Glutamatergic neuron (in vitro differentiated cells): ENCODE results near the gene HPSE2. TPM values are rescaled to one million over a fixed set of nuclear protein-coding genes. Genes with fewer than 3 reads are reported as not detected.

Experiments used
- DNase-seq: peaks from one replicate; pipeline ENCODE4 v3.0.0; 2022
- H3K27ac Mint-ChIP-seq: one replicate; pipeline ENCODE4 v1.8.0; 2020; ENCODE audit warnings: mild to moderate bottlenecking, mixed read lengths, inconsistent platforms; ENCODE audit not compliant: unreplicated experiment
- H3K27me3 Mint-ChIP-seq: one replicate; pipeline ENCODE4 v1.8.0; 2020; ENCODE audit warnings: mild to moderate bottlenecking, moderate library complexity, mixed read lengths, inconsistent platforms; ENCODE audit not compliant: unreplicated experiment
- H3K36me3 Mint-ChIP-seq: one replicate; pipeline ENCODE4 v1.8.0; 2020; ENCODE audit warnings: mild to moderate bottlenecking, mixed read lengths, inconsistent platforms; ENCODE audit not compliant: unreplicated experiment
- H3K4me1 Mint-ChIP-seq: one replicate; pipeline ENCODE4 v1.8.0; 2020; ENCODE audit warnings: mild to moderate bottlenecking, low read depth, mixed read lengths, inconsistent platforms; ENCODE audit not compliant: unreplicated experiment
- H3K4me3 Mint-ChIP-seq: one replicate; pipeline ENCODE4 v1.8.0; 2020; ENCODE audit warnings: mild to moderate bottlenecking, mixed read lengths, inconsistent platforms; ENCODE audit not compliant: unreplicated experiment
- H3K9me3 Mint-ChIP-seq: one replicate; pipeline ENCODE4 v1.8.0; 2020; ENCODE audit warnings: mild to moderate bottlenecking, moderate library complexity, mixed read lengths, inconsistent platforms; ENCODE audit not compliant: unreplicated experiment
- total RNA-seq: library from RNA; stranded (reverse); fragmentation: NEBNext Ultra II Directional; extraction: Animal tissue kit (Norgen Biotek cat#: 25700); gene quantifications from one replicate; pipeline ENCODE4 v1.2.1, GENCODE V29; 2021; ENCODE audit not compliant: unreplicated experiment
- TF ChIP-seq, protein P1 (sequence below): fragments of 200-600 bp; sonication (generic); IDR thresholded peaks from one replicate; pipeline ENCODE4 v1.5.0; 2021; ENCODE audit not compliant: partially characterized antibody, unreplicated experiment

HPSE2 gene
- total RNA-seq, 1 donor from 2014 or later = not detected

DNA sequence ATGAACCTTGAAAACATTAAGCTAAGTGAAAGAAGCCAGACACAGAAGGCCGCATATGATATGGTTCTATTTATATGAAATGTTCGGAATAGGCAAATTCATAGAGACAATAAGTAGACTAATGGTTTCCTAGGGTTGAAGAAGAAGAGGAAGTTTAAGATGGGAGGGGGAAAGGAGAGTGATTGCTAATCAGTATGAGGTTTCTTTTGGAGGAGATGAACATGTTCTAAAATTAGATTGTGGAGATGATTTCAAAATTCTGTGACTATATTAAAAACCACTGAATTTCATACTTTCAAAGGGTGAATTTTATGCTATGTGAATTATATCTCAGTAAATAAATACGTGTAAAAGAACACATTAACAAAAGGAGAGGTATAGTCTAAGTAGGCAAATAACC, 612.5 kb downstream of the HPSE2 start:
- Mint-ChIP-seq H3K36me3 (no peaks in the 10 kb centered on the region), H3K27me3 (no peaks in the 10 kb centered on the region), H3K27ac (no peak overlapping the region), H3K4me3 (no peak overlapping the region), H3K4me1 (peaks cover 6% of the 10 kb centered on the region), H3K9me3 (peaks cover 2% of the 10 kb centered on the region)
- TF ChIP-seq, protein P1, sequence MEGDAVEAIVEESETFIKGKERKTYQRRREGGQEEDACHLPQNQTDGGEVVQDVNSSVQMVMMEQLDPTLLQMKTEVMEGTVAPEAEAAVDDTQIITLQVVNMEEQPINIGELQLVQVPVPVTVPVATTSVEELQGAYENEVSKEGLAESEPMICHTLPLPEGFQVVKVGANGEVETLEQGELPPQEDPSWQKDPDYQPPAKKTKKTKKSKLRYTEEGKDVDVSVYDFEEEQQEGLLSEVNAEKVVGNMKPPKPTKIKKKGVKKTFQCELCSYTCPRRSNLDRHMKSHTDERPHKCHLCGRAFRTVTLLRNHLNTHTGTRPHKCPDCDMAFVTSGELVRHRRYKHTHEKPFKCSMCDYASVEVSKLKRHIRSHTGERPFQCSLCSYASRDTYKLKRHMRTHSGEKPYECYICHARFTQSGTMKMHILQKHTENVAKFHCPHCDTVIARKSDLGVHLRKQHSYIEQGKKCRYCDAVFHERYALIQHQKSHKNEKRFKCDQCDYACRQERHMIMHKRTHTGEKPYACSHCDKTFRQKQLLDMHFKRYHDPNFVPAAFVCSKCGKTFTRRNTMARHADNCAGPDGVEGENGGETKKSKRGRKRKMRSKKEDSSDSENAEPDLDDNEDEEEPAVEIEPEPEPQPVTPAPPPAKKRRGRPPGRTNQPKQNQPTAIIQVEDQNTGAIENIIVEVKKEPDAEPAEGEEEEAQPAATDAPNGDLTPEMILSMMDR = no peak
- no peak for DNase-seq

DNA sequence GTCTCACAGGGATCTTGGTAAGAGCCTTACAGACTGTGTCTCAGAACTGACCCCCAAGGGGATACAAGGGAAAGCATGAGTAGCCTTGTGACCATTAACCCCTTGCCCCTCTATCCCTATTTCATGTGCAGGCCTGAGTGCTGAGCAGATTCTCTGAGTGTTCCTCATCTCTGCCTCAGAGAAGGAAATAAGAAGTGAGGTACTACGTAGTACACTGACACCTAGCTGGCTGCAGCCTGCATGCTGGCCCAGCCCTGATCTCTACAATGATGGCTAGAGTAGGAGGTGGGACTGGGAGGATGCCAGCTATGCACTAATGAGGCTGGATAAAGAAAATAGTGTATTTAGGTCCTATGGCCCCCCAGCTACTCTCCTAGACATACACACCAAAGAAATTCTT, 614.0 kb downstream of the HPSE2 start:
- H3K9me3 Mint-ChIP-seq = no peaks in the 10 kb centered on the region
- no peak overlapping the region for H3K27ac Mint-ChIP-seq
- no peaks in the 10 kb centered on the region for H3K27me3 Mint-ChIP-seq
- peaks cover 6% of the 10 kb centered on the region for H3K4me1 Mint-ChIP-seq
- no peak overlapping the region for H3K4me3 Mint-ChIP-seq
- H3K36me3 Mint-ChIP-seq = no peaks in the 10 kb centered on the region
- no peak for DNase-seq
- TF ChIP-seq, protein P1 = no peak

DNA sequence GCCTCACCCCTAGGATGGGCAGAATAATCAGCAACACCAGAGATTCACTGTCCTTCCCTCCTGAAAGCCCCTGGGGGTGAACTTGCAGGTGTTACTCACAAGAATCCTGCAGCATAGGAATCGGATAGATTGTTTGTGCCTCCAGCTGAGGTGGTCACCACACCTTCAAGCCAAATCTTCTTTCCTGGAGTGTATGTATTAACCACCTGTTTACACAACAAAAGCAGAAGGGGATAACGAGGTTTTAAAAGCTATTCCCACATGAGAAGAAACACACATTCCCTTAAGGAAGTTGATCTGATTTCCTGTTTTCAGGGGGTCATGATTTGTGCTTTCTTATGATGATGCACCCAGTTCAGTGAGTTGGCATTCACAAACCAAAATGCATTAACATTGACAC, 615.1 kb downstream of the HPSE2 start:
- Mint-ChIP-seq H3K36me3 (no peaks in the 10 kb centered on the region), H3K4me1 (peaks cover 6% of the 10 kb centered on the region), H3K27me3 (no peaks in the 10 kb centered on the region), H3K27ac (no peak overlapping the region), H3K4me3 (no peak overlapping the region), H3K9me3 (no peaks in the 10 kb centered on the region)
- DNase-seq = no peak
- TF ChIP-seq, protein P1 = no peak

DNA sequence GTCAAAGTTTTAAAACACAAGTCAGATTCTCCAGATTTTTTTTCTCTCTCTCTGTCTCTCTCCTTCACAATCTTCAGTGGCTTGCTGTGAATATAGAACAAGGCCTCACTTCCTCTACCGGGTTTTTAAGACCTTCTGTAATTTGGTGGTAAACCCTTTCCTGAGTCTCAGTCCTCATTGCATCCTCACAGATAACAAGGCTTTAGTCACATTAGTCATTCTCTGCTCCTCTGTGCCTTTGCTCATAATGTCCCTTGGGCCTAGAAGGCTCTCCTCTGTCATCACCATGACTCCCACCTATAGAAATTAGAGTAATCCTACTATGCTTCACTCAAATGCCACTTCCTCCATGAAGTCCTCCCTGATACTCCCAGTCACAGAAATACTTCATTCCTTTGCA, 616.2 kb downstream of the HPSE2 start:
- Mint-ChIP-seq H3K4me3 (no peak overlapping the region), H3K27ac (no peak overlapping the region), H3K9me3 (no peaks in the 10 kb centered on the region), H3K4me1 (peaks cover 6% of the 10 kb centered on the region), H3K27me3 (no peaks in the 10 kb centered on the region), H3K36me3 (no peaks in the 10 kb centered on the region)
- TF ChIP-seq, protein P1 = no peak
- no peak for DNase-seq

DNA sequence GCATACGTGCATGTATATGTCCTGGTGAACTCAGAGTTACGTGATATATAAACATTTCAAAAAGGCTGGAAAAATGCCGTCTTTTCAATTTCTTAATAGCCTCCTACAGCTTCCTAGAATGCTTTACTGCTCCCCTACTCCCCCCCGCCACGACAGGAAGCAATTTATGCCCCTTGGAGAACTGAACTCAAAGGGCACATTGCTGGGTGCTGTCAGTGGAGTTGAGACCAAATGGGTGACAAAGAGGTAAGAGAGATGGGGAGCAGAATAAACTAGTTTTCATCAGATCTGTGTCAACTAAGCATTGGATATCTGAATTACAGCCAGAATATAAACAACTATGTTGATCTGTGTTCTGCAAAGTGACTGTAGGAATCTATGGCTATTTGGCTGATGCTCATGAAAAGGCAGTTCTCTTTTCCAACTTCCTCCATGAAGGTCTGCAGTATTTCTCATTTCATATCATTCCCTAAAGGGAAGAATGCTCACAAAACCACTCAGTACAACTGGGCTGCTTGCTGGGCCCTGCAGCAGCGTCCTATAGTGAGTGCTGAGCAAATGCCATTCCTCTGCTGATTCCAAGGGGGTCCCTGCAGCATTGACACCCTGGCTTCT, 617.6 kb downstream of the HPSE2 start:
- no peaks in the 10 kb centered on the region for H3K36me3 Mint-ChIP-seq
- H3K4me3 Mint-ChIP-seq = no peak overlapping the region
- no peaks in the 10 kb centered on the region for H3K27me3 Mint-ChIP-seq

More for the DNA sequence above, 617.6 kb downstream of the HPSE2 start:
- no peak for DNase-seq
- H3K27ac Mint-ChIP-seq = no peak overlapping the region
- peaks cover 6% of the 10 kb centered on the region for H3K4me1 Mint-ChIP-seq
- no peaks in the 10 kb centered on the region for H3K9me3 Mint-ChIP-seq
- TF ChIP-seq, protein P1 = no peak
